ELF-1 (cell line): ENCODE data around the gene IDUA.

Experiments used
- DNase-seq: peaks from one replicate; pipeline ENCODE4 v3.0.0-alpha.2; 2016; ENCODE audit warnings: low read depth, low spot score

IDUA gene

DNA sequence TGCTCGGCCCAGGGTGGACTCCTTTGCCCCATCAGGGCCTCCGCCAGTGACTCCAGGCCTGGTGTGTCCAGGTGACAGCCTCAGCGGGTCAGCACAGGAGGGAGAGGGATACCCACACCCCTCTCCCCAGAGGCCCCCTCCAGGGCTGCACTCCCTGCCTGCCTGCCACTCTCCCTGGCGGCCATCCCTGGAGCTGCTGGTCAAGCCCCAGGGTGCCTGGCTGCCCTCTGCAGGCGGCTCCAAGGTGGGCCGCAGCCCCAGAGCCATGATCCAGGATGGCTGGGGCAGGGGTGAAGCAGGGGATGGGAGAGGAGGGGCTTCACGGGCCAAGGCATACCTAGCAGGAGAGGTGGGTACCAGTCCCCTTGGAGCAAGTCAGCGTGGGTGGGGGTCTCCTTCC is 28.3 kb downstream of the IDUA start:
- DNase-seq: peak; percentile 40

DNA sequence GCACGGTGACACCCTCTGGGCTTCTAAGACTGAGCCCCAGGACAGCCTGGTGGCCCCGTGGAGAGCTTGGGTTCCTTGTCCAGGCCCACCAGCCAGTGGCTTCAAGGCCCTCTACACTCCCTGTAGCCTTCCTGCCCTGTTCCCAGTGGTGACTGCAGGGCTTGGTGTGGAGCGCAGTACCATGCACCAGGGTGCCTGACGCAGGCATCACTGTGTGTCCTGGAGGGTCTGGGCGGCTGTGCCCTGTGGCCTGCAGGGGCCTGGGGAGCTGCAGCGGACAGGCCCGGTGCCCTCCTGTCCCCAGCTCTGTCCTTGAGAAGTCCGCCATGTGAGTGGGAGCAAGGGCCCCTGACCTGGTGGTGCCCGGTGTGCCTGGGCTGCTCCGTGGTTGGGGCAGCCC is 28.9 kb downstream of the IDUA start:
- no peak for DNase-seq

- no peak for DNase-seq
These were observed 30.4 kb downstream of the IDUA start for GRCh38 chr4:1017211-1017610.

DNA sequence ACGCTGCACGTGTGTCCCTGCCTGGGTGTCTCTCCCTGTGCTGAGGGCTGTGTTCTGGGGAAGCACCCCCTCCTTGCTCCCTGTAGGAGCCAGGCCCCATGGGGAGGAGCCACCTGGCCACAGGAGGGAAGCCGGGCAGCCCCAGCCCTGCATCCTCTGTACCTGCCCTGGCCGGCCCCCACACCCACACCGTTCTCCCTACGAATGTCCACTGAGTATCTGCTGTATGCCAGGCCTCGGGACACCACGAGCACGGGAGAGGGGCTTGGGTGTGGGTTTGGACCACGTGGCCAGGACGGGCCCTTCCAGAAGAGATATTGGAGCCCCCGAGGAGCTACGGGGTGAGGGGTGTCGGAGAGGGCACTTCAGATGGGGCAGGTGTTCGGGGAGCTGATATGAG is 30.9 kb downstream of the IDUA start:
- no peak for DNase-seq

DNA sequence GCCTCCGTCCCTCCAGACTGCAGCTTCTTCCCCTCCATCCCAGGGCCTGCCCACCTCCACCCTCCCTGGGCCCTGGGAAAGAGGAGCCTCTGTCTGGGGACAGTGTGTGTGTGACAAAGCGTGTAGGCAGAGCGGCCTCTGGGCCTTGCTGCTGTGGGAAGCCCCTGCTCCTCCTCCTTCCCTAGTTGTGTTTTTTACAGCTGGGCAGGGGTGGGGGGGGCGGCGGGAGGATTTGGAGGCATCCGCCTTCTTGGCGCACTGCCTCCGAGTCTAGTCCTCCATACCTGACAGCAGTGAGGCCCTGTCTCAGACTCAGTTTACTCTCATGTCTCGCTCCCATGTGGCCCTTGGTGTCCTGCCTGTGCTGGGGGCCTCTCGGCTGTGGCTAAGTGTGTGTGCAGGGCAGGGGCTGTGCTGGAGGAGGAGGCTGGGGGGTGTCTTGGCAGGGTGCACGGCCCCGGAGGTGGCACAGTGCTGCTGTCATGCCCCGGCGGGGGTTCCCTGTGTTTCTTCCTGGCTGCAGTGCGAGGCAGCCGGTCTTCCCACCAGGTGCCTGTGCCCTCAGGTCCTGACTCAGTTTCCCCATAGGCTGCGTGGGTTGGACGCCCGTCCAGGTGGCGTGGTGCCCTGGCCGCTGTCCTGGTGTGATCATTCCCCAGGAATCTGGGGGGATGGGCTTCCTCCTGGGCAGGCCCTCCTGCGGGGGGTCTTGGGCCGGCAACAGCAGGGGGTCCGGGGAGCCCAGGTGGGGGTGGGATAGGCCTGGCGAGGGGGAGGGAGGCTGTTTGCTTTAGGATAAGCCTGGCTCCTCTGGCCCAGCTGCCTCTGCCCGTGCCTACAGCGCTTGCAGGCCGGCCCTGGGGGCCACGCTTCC is 31.5 kb downstream of the IDUA start:
- DNase-seq: no peak

- DNase-seq: no peak
These were observed 32.5 kb downstream of the IDUA start for GRCh38 chr4:1019320-1019719.

DNA sequence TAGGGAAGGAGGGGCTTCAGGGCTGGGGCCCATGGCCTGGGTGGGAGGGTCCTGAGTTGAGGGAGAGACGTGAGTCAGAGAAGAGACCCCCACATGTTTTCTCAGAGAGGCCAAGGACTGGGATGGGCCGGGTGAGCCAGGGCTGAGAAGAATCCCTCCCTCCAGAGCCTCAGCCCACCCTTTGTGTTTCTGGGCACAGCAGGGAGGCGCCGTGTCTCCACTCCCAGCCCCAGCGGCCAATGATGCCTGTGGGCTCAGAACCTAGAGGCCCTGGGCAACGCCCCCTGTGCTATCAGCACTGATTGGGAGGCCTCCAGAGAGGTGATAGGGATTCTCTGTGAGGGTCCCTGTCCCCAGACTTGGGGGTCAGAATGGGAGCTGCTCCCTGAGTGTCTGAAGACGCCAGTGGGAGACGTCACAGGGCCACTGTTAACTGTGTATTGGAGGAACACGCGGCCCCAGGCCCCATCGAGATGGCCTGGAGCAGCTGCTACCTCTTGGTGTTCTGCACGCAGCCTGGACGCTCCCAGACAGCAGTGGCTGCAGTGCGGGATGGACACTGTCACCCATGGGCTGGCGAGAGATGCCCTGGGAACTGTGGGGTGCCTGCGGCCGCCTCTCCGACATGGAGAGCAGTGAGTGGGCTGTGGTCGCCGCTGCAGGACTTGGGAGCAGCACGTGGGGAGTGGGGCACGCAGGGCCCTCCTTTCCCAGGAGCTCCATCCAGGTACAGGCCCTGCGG is 33.1 kb downstream of the IDUA start:
- no peak for DNase-seq

- DNase-seq: no peak
These were observed 34.7 kb downstream of the IDUA start for GRCh38 chr4:1021386-1022050.

GRCh38 chr4:1022051-1022738 is 35.4 kb downstream of the IDUA start:
- no peak for DNase-seq

DNA sequence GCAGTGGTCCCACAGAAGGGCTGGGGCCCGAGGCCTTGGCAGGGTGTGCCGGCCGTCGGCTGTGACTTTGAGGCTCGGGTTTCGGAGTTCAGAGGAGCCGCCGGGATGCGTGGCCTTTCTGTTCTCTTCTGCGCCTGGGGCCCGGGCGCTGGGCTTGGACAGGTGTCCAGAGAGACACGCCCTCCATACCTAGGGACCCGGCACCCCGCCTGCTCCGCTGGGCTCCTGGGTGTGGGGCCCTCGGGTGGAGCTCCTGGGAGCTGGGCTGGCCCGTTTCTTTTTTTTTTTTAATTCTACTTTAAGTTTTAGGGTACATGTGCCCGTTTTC is 35.9 kb downstream of the IDUA start:
- DNase-seq: no peak

DNA sequence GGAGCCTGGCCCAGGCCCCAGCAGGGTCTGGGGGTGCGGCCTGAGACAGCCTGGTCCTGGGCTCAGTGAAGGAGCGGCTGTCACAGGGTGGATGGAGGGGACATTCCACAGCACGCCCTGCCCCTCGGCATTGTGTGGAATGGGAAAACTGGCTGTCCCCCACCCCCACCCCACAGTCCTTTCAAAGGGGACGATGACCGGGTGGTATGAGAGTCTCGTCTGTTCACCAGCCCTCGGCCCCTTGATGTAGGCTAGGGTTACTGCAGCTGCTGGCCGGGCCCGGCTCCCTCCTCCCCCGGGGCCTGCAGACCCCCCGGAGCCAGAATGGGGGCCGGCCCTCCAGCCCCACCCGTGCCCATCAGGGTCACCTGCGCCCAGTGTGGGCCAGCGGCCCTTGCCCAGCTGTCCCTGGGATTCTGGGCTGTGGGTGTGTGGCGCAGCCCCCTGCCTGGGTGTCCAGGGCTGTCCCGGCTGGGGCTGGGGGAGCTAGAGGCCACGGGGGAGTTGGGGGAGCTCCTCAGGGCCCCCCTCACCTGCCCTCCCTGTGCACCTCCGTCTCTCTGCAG is 36.3 kb downstream of the IDUA start:
- DNase-seq: no peak

GRCh38 chr4:1023895-1024740 is 37.3 kb downstream of the IDUA start:
- DNase-seq: no peak

GRCh38 chr4:1024882-1025545 is 38.2 kb downstream of the IDUA start:
- DNase-seq: no peak

- DNase-seq: no peak
These were observed 39.3 kb downstream of the IDUA start for GRCh38 chr4:1026115-1026514.

GRCh38 chr4:1027219-1027914 is 40.5 kb downstream of the IDUA start:
- DNase-seq: no peak

DNA sequence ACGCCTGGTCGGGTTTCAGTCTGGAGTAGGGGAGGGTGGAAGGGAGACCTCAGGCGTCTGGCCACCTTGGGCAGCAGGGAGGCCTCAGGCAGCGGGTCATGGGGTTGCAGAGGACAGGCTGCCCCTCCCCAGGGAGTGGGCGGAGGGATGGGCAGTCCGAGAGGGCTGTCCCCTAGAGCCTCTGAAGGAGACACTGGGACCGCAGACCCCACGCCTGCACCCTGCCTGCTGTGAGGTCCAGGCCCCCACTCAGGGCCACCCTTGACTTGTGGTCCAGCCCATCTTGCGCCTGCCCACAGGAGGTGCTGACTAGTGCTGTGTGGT is 41.0 kb downstream of the IDUA start:
- no peak for DNase-seq

DNA sequence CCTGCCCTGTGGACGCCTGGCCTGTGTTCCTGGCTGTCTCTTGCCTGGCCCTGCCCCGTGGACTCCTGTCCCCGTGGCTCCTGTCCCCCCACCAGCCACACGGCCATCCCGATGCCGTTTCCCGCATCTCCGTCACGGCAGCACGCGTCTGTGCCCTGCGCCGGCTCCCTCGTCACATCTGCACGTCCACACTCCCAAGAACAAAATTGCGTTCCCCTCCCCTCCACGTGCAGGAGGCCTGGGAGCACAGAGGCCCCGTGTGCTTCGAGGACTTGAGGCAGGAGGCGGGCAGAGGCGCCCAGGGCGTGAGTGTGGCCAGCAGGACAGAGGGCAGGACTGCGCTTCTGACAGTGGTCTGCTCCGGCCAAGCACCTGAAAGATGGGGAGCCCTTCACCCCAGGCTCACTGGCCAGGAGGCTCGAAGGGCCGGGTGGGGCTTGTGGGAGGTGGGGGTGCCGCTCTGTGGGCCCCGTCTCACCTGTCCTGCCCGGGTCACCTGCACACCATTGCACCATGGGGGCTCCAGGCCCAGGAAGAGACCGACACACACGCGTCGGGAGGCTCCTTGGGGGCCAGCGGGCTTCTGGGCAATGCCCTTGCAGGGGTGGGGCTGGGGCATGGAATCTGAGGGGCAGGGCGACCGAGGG is 41.9 kb downstream of the IDUA start:
- DNase-seq: no peak

- no peak for DNase-seq
These were observed 42.7 kb downstream of the IDUA start for GRCh38 chr4:1029529-1029928.

DNA sequence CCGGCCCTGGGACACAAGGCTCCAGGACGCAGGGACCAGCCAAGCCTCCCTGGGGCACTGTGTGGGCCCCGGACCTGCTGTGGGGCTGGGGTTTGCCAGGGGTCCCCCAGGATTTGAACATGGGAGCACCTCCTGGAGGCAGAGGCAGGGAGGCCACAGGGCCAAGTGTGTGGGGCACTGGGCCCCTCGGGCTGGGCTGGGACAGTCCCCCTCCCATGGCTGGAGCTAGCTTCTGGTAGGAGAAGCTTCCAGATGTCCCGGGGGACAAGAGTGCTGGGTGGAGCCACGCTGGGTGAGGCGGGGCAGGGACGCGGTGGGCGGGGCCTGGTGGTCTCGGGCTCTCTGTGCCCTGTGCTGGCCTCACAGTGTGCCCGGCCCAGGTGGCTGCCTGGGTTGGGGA is 43.2 kb downstream of the IDUA start:
- DNase-seq: no peak
